Heart left ventricle (tissue), 13 donors: ENCODE measurements around the gene HOXB3.

Source experiments
- POLR2A ChIP-seq, 2 donors: fragments of 450-650 bp; IDR thresholded peaks; one replicate each; pipeline ENCODE4 v1.6.1; 2017; ENCODE audit warnings: antibody characterized with exemption in 2 of 2, mild to moderate bottlenecking in 2 of 2, moderate library complexity in 2 of 2
- TF ChIP-seq, protein P1 (sequence below), 12 donors: fragments of 200-600 bp; sonication (generic) in 4 of 12; IDR thresholded peaks; one replicate each; pipeline versions ENCODE4 v1.5.0 to v1.8.0; 2018 to 2022; ENCODE audit warnings: antibody characterized with exemption in 12 of 12, mild to moderate bottlenecking in 5 of 12
- donor health status: ischemic (EF 13 %, LVEDD 7.1; RV severe dilation, severe dysfunction).
- donor health status: DM: no; HTN: yes; CAD: no.
- donor health status: DM: no; HTN: no; CAD: no.
- donor health status: ischemic (EF 25% LVEDD 6.9; RV normal size, moderate dysfunction).
- donor health status: ischemic (EF 25% LVEDD 5.7; RV mildly dilated, moderate dysfunction).
- donor health status: ischemic (EF 35%, LVEDD 5.7; RV mildly dilated, moderate dysfunction).
- donor health status: nonischemic (EF 11% LVEDD 7.7; RV severe dilation, severe dysfunction).
- donor health status: DM: yes; HTN: yes; CAD: no.
- donor health status: PGD.
- donor health status: ischemic (EF 29% LVEDD 5.4; RV normal size, mild dysfunction).
- donor health status: nonischemic (EF 23%, LVEDD 6.1; RV moderate dilation, normal function).

DNA sequence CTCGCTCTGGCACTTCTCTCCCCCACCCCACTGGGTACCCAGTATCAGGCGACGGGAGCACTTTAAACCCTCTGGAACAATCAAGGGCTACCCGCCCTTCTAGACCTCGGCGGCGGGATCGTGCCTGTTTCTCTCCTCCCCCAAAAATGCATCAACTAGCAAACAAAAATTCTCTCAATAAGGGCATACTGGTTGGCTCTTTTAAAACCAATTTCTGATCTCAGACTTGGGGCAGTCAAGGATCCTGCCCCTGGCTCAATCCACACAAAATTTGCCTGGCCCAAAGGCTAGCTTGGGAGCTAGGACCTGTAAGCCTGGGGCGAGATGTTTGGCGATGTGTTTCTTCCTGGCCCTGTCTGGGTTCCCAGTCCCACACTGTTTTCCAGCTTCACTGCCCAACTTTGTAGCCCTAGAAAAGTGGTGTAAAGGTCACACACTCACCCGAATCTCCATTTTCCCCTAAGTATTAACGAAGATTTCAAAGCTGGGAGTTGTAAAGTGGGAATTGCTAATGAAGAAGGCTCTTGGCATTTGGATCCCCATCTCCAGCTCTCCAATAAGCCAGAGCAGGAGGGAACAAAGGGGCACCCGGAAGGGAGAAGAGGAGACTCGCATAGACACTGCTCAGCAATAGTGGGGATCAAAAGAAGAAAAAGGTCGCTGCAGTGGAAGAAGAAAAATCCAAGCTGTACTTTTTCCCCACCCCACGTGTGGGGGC lies 30.8 kb downstream of the HOXB3 start:
- TF ChIP-seq, protein P1, sequence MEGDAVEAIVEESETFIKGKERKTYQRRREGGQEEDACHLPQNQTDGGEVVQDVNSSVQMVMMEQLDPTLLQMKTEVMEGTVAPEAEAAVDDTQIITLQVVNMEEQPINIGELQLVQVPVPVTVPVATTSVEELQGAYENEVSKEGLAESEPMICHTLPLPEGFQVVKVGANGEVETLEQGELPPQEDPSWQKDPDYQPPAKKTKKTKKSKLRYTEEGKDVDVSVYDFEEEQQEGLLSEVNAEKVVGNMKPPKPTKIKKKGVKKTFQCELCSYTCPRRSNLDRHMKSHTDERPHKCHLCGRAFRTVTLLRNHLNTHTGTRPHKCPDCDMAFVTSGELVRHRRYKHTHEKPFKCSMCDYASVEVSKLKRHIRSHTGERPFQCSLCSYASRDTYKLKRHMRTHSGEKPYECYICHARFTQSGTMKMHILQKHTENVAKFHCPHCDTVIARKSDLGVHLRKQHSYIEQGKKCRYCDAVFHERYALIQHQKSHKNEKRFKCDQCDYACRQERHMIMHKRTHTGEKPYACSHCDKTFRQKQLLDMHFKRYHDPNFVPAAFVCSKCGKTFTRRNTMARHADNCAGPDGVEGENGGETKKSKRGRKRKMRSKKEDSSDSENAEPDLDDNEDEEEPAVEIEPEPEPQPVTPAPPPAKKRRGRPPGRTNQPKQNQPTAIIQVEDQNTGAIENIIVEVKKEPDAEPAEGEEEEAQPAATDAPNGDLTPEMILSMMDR (IDR thresholded peaks at IDR 0.05) = no peak
- no peak for TF ChIP-seq POLR2A (IDR thresholded peaks at IDR 0.05)
